ENCODE measurements around the gene DALRD3.

The DALRD3 gene

DNA sequence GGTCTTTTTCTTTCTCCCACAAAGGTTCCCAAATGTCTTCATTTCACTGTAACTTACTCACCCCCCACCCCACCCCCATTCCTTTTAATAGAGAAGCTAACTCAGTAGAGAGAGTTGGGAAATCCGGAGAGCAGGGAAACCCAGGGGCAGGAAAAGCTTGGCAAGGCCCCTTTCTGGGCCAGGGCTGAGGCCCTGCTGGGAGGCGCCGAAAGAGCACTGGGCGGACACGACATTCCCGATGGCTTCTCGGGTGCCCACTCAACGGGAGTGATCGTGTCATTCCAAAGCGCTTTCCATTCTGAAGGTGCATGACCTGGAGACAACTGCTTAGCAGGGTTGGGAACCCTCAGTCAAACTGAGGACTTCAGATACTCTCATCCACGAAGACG is 1.6 kb upstream of the DALRD3 start:
- CTCF ChIA-PET = interaction anchor here (1.9 kb wide), 1 partner anchor 13 kb away, joined by 8 read pairs; the partner anchor contains the start of gene WDR6
- DNase-seq (ENCODE audit: extremely low spot score) = no peak
- TF ChIP-seq SUZ12 (IDR thresholded peaks at IDR 0.05) (no peak), SP1 (IDR thresholded peaks at IDR 0.05) (no peak), BHLHE40 (IDR thresholded peaks at IDR 0.05; ENCODE audit: borderline replicate concordance) (no peak), FOXK2 (IDR thresholded peaks at IDR 0.05) (no peak), ELF4 (IDR thresholded peaks at IDR 0.05) (no peak), ZNF384 (IDR thresholded peaks at IDR 0.05) (no peak), HDGF (IDR thresholded peaks at IDR 0.05; ENCODE audit: borderline replicate concordance) (no peak; the same call in 1 of the 2 replicates), L3MBTL2 (conservative IDR thresholded peaks at IDR 0.05) (no peak), ARNT (IDR thresholded peaks at IDR 0.05) (no peak), FOXM1 (IDR thresholded peaks at IDR 0.05; ENCODE audit: borderline replicate concordance) (no peak), CTBP1 (IDR thresholded peaks at IDR 0.05; ENCODE audit: borderline replicate concordance) (no peak), LEF1 (IDR thresholded peaks at IDR 0.05; ENCODE audit: borderline replicate concordance) (no peak), TARDBP (IDR thresholded peaks at IDR 0.05) (no peak), FOXA1 (IDR thresholded peaks at IDR 0.05) (no peak), NFRKB (IDR thresholded peaks at IDR 0.05) (no peak)
- TF ChIP-seq, protein P1, sequence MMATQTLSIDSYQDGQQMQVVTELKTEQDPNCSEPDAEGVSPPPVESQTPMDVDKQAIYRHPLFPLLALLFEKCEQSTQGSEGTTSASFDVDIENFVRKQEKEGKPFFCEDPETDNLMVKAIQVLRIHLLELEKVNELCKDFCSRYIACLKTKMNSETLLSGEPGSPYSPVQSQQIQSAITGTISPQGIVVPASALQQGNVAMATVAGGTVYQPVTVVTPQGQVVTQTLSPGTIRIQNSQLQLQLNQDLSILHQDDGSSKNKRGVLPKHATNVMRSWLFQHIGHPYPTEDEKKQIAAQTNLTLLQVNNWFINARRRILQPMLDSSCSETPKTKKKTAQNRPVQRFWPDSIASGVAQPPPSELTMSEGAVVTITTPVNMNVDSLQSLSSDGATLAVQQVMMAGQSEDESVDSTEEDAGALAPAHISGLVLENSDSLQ (IDR thresholded peaks at IDR 0.05) = no peak
- POLR2A ChIA-PET = interaction anchor here (0.8 to 9.9 kb wide), 6 partner anchors 9 to 74 kb away, joined by 5 to 204 read pairs (median 42); partner anchors contain the start of genes IMPDH2, P4HTM, QRICH1 and WDR6

- no peak for TF ChIP-seq FOXM1 (IDR thresholded peaks at IDR 0.05; ENCODE audit: borderline replicate concordance)
- TF ChIP-seq ARNT (IDR thresholded peaks at IDR 0.05) = no peak
- ChIA-PET CTCF (interaction anchor here (1.0 kb wide), 1 partner anchor 76 kb away, joined by 3 read pairs; no protein-coding TSS in a partner anchor), POLR2A (interaction anchor here (1.7 to 9.9 kb wide), 5 partner anchors 10 to 75 kb away, joined by 6 to 204 read pairs (median 36); partner anchors contain the start of genes IMPDH2, P4HTM, QRICH1 and WDR6)
- no peak for DNase-seq (ENCODE audit: extremely low spot score)
These were observed 277 bp upstream of the DALRD3 start for GRCh38 chr3:49018707-49019006.

GRCh38 chr3:49017229-49017970 is 980 bp downstream of the DALRD3 start:
- CTCF ChIA-PET = interaction anchor here (0.5 to 1.0 kb wide), 3 partner anchors 28 to 562 kb away, joined by 3 to 4 read pairs (median 3); no protein-coding TSS in a partner anchor
- POLR2A ChIA-PET = interaction anchor here (0.6 to 9.9 kb wide), 6 partner anchors 11 to 77 kb away, joined by 3 to 204 read pairs (median 22); partner anchors contain the start of genes IMPDH2, P4HTM, QRICH1 and WDR6
- no peak for TF ChIP-seq CTBP1 (IDR thresholded peaks at IDR 0.05; ENCODE audit: borderline replicate concordance)
- TF ChIP-seq NFRKB (IDR thresholded peaks at IDR 0.05) = no peak
- TF ChIP-seq TARDBP (IDR thresholded peaks at IDR 0.05) = no peak
- no peak for TF ChIP-seq FOXM1 (IDR thresholded peaks at IDR 0.05; ENCODE audit: borderline replicate concordance)
- no peak for TF ChIP-seq SP1 (IDR thresholded peaks at IDR 0.05)
- no peak for TF ChIP-seq LEF1 (IDR thresholded peaks at IDR 0.05; ENCODE audit: borderline replicate concordance)
- no peak for TF ChIP-seq FOXA1 (IDR thresholded peaks at IDR 0.05)
- TF ChIP-seq BHLHE40 (IDR thresholded peaks at IDR 0.05; ENCODE audit: borderline replicate concordance) = no peak
- TF ChIP-seq, protein P1 (IDR thresholded peaks at IDR 0.05) = no peak
- TF ChIP-seq ELF4 (IDR thresholded peaks at IDR 0.05) = no peak
- no peak for TF ChIP-seq HDGF (IDR thresholded peaks at IDR 0.05; ENCODE audit: borderline replicate concordance)
- TF ChIP-seq SUZ12 (IDR thresholded peaks at IDR 0.05) = no peak
- TF ChIP-seq ZNF384 (IDR thresholded peaks at IDR 0.05) = no peak
- TF ChIP-seq FOXK2 (IDR thresholded peaks at IDR 0.05) = no peak
- DNase-seq (ENCODE audit: extremely low spot score) = no peak

- CTCF ChIA-PET = interaction anchor here (1.0 kb wide), 1 partner anchor 27 kb away, joined by 3 read pairs; no protein-coding TSS in a partner anchor
- no peak for TF ChIP-seq TARDBP (IDR thresholded peaks at IDR 0.05)
- TF ChIP-seq ZNF384 (IDR thresholded peaks at IDR 0.05) = no peak
- TF ChIP-seq ELF4 (IDR thresholded peaks at IDR 0.05) = no peak
- TF ChIP-seq FOXK2 (IDR thresholded peaks at IDR 0.05) = no peak
- no peak for TF ChIP-seq SP1 (IDR thresholded peaks at IDR 0.05)
- TF ChIP-seq FOXM1 (IDR thresholded peaks at IDR 0.05; ENCODE audit: borderline replicate concordance) = no peak
- no peak for TF ChIP-seq HDGF (IDR thresholded peaks at IDR 0.05; ENCODE audit: borderline replicate concordance)
- no peak for TF ChIP-seq SUZ12 (IDR thresholded peaks at IDR 0.05)
- TF ChIP-seq FOXA1 (IDR thresholded peaks at IDR 0.05) = no peak
- no peak for TF ChIP-seq NFRKB (IDR thresholded peaks at IDR 0.05)
- TF ChIP-seq L3MBTL2 (conservative IDR thresholded peaks at IDR 0.05) = no peak
- no peak for TF ChIP-seq LEF1 (IDR thresholded peaks at IDR 0.05; ENCODE audit: borderline replicate concordance)
- POLR2A ChIA-PET = interaction anchor here (0.6 to 9.9 kb wide), 6 partner anchors 10 to 76 kb away, joined by 3 to 204 read pairs (median 22); partner anchors contain the start of genes IMPDH2, P4HTM and WDR6
These were observed 1.8 kb downstream of the DALRD3 start for GRCh38 chr3:49016414-49017228.

DNA sequence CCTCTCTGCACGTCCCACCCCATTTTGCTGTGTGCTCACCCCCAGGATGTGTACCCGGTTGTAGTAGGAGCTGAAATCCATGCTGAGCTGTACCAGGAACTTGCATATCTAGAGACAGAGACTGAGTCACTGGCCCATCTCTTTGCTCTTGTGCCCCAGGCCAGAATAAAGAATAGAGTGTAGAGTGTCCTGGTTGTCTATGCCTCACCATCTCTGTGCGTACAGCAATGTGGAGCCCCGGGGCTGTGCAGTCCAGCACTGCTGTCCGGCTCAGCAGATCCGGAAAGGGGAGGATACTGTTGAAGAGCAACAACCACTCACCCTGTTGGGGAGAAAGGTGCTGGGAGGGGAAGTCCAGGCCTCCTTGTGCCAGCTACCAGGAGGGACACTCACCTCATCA is 2.6 kb downstream of the DALRD3 start:
- POLR2A ChIA-PET = interaction anchor here (1.2 to 9.9 kb wide), 3 partner anchors 9 to 14 kb away, joined by 4 to 204 read pairs (median 21); partner anchors contain the start of genes IMPDH2 and WDR6
- no peak for DNase-seq (ENCODE audit: extremely low spot score)
- TF ChIP-seq, protein P1 (IDR thresholded peaks at IDR 0.05) = no peak
- TF ChIP-seq HDGF (IDR thresholded peaks at IDR 0.05; ENCODE audit: borderline replicate concordance) (no peak), ELF4 (IDR thresholded peaks at IDR 0.05) (no peak), FOXA1 (IDR thresholded peaks at IDR 0.05) (no peak), NFRKB (IDR thresholded peaks at IDR 0.05) (no peak), FOXK2 (IDR thresholded peaks at IDR 0.05) (no peak), CTBP1 (IDR thresholded peaks at IDR 0.05; ENCODE audit: borderline replicate concordance) (no peak), L3MBTL2 (conservative IDR thresholded peaks at IDR 0.05) (no peak), ARNT (IDR thresholded peaks at IDR 0.05) (no peak), FOXM1 (IDR thresholded peaks at IDR 0.05; ENCODE audit: borderline replicate concordance) (no peak), SUZ12 (IDR thresholded peaks at IDR 0.05) (no peak)
- CTCF ChIA-PET = no interaction called here

More at GRCh38 chr3:49016414-49017228, 1.8 kb downstream of the DALRD3 start:
- DNase-seq (ENCODE audit: extremely low spot score) = no peak

All from HEK293T (cell line).